PC-9 (cell line): Measurements from ENCODE around the gene DBH. TPM values are rescaled to one million over a fixed set of nuclear protein-coding genes. Genes with fewer than 3 reads are reported as not detected.

Source experiments
- BruUV-seq: library from RNA; stranded (reverse); fragments of 400-500 nt; replicated peaks from 2 replicates; lab custom pipeline; 2021; lab: Mats Ljungman, UMichigan
- CTCF ChIA-PET: fragments of 300-600 bp; sonication (Branson Sonifier 250); formaldehyde crosslinking; loops from one replicate; lab custom pipeline; 2022; ENCODE audit warnings: antibody characterized with exemption; lab: Charles Lee
- POLR2A ChIA-PET: fragments of 300-600 bp; sonication (Branson Sonifier 250); formaldehyde crosslinking; loops from one replicate; lab custom pipeline; 2022; ENCODE audit warnings: antibody characterized with exemption; ENCODE audit not compliant: unreplicated experiment; lab: Charles Lee
- DNase-seq, 2 experiments: peaks; one replicate each; pipeline versions ENCODE4 v3.0.0 to v3.0.0-alpha.2; 2015 to 2022; ENCODE audit warnings: mixed read lengths in 1 of 2
- H2AFZ ChIP-seq: fragments of 200-600 bp; sonication (generic); 2 replicates; pipeline ENCODE4 v1.8.1; 2017; ENCODE audit warnings: antibody characterized with exemption
- H3F3A ChIP-seq: fragments of 200-600 bp; sonication (generic); 2 replicates; pipeline ENCODE4 v1.8.1; 2017; ENCODE audit warnings: antibody characterized with exemption, mild to moderate bottlenecking, low read depth; ENCODE audit not compliant: insufficient read depth
- H3K27ac ChIP-seq: fragments of 200-600 bp; sonication (generic); 2 replicates; pipeline ENCODE4 v1.6.1; 2016; ENCODE audit warnings: mixed run types
- H3K27me3 ChIP-seq: fragments of 200-600 bp; sonication (generic); 2 replicates; pipeline ENCODE4 v1.6.1; 2016; ENCODE audit warnings: low read depth, mixed run types; ENCODE audit not compliant: insufficient read depth
- H3K36me3 ChIP-seq: fragments of 200-600 bp; sonication (generic); 2 replicates; pipeline ENCODE4 v1.6.1; 2016; ENCODE audit warnings: low read depth, mixed run types
- H3K4me1 ChIP-seq: fragments of 200-600 bp; sonication (generic); replicated peaks from 2 replicates; pipeline ENCODE4 v1.6.1; 2016; ENCODE audit warnings: mixed run types; ENCODE audit not compliant: insufficient read depth
- H3K4me2 ChIP-seq: fragments of 200-600 bp; sonication (generic); 2 replicates; pipeline ENCODE4 v1.6.1; 2017; ENCODE audit warnings: mixed run types
- H3K4me3 ChIP-seq: fragments of 200-600 bp; sonication (generic); 2 replicates; pipeline ENCODE4 v1.6.1; 2016; ENCODE audit warnings: mixed run types
- H3K79me2 ChIP-seq: fragments of 200-600 bp; sonication (generic); 2 replicates; pipeline ENCODE4 v1.6.1; 2017; ENCODE audit warnings: low read depth, mixed run types
- H3K9me2 ChIP-seq: fragments of 200-600 bp; sonication (generic); 2 replicates; pipeline ENCODE4 v1.8.1; 2017; ENCODE audit warnings: mild to moderate bottlenecking; ENCODE audit not compliant: insufficient read depth
- H3K9me3 ChIP-seq: fragments of 200-600 bp; sonication (generic); 2 replicates; pipeline ENCODE4 v1.8.1; 2016; ENCODE audit warnings: low read depth; ENCODE audit not compliant: insufficient read depth
- H4K20me1 ChIP-seq: fragments of 200-600 bp; sonication (generic); 2 replicates; pipeline ENCODE4 v1.8.1; 2017; ENCODE audit not compliant: insufficient read depth
- EZH2 ChIP-seq: fragments of 200-600 bp; sonication (generic); IDR thresholded peaks from 2 replicates; pipeline ENCODE4 v1.8.0; 2017; ENCODE audit warnings: antibody characterized with exemption, low read depth
- intact Hi-C: fragments of 100-400 bp; cut with micrococcal nuclease; formaldehyde crosslinking; loops from one replicate; pipeline ENCODE4 v1.10.0; 2022; ENCODE audit not compliant: unreplicated experiment
- total RNA-seq: library from RNA; stranded (reverse); gene quantifications from 2 replicates; pipeline ENCODE4 v1.2.3, GENCODE V29; 2021
- TF ChIP-seq, protein P1 (sequence below): fragments of 200-600 bp; sonication (generic); conservative IDR thresholded peaks from 2 replicates; pipeline ENCODE4 v1.6.1; 2017; ENCODE audit warnings: mixed run types, antibody characterized with exemption, mild to moderate bottlenecking, moderate library complexity

The DBH gene
- total RNA-seq, 1 experiment from 2014 or later: not detected

DNA sequence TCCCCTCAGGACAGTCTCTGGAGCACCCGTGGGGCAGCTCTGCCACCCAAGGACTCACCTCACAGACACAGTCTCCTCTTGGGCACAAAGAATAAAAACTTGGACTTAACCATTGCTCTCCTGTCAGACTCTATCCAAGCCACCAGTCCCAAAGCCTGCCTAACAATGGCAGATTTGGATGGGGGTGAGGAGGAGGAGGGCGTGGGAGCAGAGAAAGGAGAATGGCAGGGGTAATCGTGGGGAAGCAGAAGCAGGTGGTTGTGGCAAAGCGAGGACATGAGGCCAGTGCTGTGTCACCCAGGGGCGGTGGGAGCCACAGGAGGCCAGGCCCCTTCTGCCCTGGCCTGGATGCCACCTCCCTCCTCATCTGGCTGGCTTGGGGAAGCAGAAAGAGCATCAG lies 21.5 kb upstream of the DBH start:
- Histone ChIP-seq H4K20me1 (0 out of 2 replicates have a peak, but pooled peaks cover 5% of the 10 kb centered on the region), H3K27me3 (peaks cover 100% of the 10 kb centered on the region)
- BruUV-seq: no TSS peak

DNA sequence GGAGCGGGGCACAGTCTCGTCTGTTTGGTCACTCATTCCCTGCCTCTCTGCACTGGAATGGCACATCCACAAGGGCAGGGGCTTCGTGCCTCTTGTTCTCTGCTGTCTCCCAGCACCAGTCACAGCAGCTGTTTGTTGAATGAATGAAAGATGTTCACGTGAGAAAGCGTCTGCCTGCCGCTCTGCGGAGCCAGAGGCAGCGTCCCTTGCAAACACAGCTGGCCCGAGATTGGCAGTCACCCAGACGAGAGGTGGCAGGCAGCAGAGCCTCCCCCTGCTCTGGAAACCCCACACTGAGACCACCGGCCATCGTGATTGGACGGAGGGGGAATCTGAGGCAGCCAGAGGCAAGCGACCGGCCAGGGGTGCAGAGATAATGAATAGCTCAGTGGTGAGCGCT lies 21.0 kb upstream of the DBH start:
- H3K9me3 ChIP-seq: no peaks in the 10 kb centered on the region
- H4K20me1 ChIP-seq: 0 out of 2 replicates have a peak, but pooled peaks cover 5% of the 10 kb centered on the region
- H3K79me2 ChIP-seq: no peaks in the 10 kb centered on the region
- CTCF ChIA-PET: no interaction called here
- no peaks in the 10 kb centered on the region for H3K4me1 ChIP-seq
- no peaks in the 10 kb centered on the region for H3F3A ChIP-seq
- H3K9me2 ChIP-seq: no peaks in the 10 kb centered on the region
- H3K36me3 ChIP-seq: no peaks in the 10 kb centered on the region
- H3K4me3 ChIP-seq: no peak overlapping the region
- POLR2A ChIA-PET: no interaction called here
- peaks cover 100% of the 10 kb centered on the region for H3K27me3 ChIP-seq
- intact Hi-C loops: no loop called here
- H3K27ac ChIP-seq: no peak overlapping the region
- no peak for DNase-seq
- no peak overlapping the region for H2AFZ ChIP-seq
- no peak for TF ChIP-seq EZH2
- TF ChIP-seq, protein P1, sequence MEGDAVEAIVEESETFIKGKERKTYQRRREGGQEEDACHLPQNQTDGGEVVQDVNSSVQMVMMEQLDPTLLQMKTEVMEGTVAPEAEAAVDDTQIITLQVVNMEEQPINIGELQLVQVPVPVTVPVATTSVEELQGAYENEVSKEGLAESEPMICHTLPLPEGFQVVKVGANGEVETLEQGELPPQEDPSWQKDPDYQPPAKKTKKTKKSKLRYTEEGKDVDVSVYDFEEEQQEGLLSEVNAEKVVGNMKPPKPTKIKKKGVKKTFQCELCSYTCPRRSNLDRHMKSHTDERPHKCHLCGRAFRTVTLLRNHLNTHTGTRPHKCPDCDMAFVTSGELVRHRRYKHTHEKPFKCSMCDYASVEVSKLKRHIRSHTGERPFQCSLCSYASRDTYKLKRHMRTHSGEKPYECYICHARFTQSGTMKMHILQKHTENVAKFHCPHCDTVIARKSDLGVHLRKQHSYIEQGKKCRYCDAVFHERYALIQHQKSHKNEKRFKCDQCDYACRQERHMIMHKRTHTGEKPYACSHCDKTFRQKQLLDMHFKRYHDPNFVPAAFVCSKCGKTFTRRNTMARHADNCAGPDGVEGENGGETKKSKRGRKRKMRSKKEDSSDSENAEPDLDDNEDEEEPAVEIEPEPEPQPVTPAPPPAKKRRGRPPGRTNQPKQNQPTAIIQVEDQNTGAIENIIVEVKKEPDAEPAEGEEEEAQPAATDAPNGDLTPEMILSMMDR: no peak
- H3K4me2 ChIP-seq: no peak overlapping the region
- BruUV-seq: no TSS peak

More for the DNA sequence above, 21.5 kb upstream of the DBH start:
- Histone ChIP-seq H3K9me3 (no peaks in the 10 kb centered on the region), H3K79me2 (no peaks in the 10 kb centered on the region), H3K27ac (no peak overlapping the region), H3K4me3 (no peak overlapping the region), H3K9me2 (no peaks in the 10 kb centered on the region), H3K4me2 (no peak overlapping the region), H3F3A (no peaks in the 10 kb centered on the region), H3K4me1 (no peaks in the 10 kb centered on the region), H3K36me3 (no peaks in the 10 kb centered on the region), H2AFZ (no peak overlapping the region)
- DNase-seq: no peak
- TF ChIP-seq, protein P1: no peak
- no peak for TF ChIP-seq EZH2
- intact Hi-C loops: no loop called here
- CTCF ChIA-PET: interaction anchor here (0.6 kb wide), 1 partner anchor 25 kb away, joined by 4 read pairs; no protein-coding TSS in a partner anchor
- POLR2A ChIA-PET: no interaction called here

DNA sequence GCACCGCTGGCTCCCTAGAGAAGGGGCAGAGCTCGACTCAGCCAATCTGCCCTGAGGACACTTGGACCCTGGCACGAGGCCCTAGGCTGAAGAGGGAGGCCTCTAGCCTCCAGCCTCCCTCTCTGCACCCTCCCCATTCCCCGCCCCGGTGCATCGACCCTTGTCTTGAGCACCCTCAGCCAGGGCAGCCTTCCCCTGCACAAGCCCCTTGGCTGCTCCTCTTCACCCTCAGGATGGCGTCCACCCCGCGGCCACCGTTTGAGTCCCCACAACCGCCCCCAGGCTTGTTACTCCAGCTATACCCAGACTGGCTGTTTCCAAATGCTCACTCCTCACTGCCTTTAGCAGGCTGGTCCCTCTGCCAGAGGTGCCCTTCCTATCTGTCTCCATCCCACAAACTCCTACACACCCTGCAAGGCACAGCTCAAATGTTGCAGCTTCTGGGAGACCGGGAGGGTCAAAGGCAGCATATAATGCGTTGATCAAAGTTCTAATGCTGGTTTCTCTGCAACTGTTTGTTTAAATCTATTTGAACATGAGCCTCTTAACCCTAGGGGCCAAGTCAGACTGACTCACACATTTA lies 20.5 kb upstream of the DBH start:
- no peak overlapping the region for H2AFZ ChIP-seq
- no peaks in the 10 kb centered on the region for H3K4me1 ChIP-seq
- H3K79me2 ChIP-seq: no peaks in the 10 kb centered on the region
- H4K20me1 ChIP-seq: 0 out of 2 replicates have a peak, but pooled peaks cover 5% of the 10 kb centered on the region
- ChIA-PET POLR2A (no interaction called here), CTCF (no interaction called here)
- peaks cover 100% of the 10 kb centered on the region for H3K27me3 ChIP-seq
- intact Hi-C loops: no loop called here
- H3K27ac ChIP-seq: no peak overlapping the region
- no peaks in the 10 kb centered on the region for H3F3A ChIP-seq
- H3K9me2 ChIP-seq: no peaks in the 10 kb centered on the region
- H3K9me3 ChIP-seq: no peaks in the 10 kb centered on the region
- H3K36me3 ChIP-seq: no peaks in the 10 kb centered on the region
- BruUV-seq: no TSS peak
- no peak for DNase-seq
- H3K4me3 ChIP-seq: no peak overlapping the region
- H3K4me2 ChIP-seq: no peak overlapping the region
- TF ChIP-seq EZH2: no peak; the same call in 1 of the 2 replicates
- TF ChIP-seq, protein P1: no peak
